HG03442 (cell line): Measurements from ENCODE around the gene PNLIPRP1.

Experiments used
- ATAC-seq: cut with Tn5 transposase; IDR thresholded peaks from one replicate; pipeline ENCODE4 v1.9.1; 2021; ENCODE audit warnings: mild to moderate bottlenecking, moderate library complexity; ENCODE audit not compliant: unreplicated experiment

PNLIPRP1 gene

DNA sequence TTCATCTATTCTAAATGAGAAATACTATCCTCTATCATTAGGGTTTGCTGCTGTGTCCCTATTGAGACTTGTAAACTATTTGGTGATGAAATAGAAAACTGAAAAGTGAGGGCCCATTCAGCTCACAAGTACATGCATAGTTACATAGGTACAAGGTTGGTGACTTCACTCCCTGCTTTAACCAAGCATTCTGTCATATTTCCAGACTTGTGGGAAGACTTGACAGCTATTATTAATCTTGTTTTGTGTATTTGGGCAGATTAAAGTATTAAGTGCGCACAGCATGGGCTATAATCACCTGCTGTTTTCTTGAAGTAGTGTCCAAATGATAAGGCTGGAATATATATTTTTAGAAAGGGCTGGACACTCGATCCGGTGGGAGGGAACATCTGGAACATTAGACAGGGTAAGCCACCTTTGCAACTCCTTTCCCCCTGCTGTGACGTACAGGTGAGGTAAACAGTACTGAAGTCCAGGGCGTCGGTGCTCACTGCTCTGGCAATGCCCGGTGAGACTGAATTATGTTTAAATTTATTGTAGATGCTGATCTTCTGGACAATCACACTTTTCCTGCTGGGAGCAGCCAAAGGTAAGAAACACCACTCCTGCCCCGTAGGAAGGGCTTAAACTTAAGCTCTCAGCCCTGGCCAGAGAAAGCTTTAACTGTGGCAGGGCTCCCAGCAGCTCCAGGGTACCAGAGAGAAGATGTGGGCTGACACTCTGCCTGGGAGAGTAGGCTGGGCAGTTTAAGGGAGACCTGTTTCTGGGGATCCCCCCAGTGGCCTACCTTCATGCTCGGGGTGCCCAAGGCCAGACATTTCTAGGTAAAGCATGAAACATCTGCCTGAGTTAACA lies at the start of gene PNLIPRP1:
PNLIPRP1 (plus strand) TSS at position 370 of the 855 bp plus-strand sequence; CDS start at position 541, 171 bp downstream.
- ATAC-seq = no peak

DNA sequence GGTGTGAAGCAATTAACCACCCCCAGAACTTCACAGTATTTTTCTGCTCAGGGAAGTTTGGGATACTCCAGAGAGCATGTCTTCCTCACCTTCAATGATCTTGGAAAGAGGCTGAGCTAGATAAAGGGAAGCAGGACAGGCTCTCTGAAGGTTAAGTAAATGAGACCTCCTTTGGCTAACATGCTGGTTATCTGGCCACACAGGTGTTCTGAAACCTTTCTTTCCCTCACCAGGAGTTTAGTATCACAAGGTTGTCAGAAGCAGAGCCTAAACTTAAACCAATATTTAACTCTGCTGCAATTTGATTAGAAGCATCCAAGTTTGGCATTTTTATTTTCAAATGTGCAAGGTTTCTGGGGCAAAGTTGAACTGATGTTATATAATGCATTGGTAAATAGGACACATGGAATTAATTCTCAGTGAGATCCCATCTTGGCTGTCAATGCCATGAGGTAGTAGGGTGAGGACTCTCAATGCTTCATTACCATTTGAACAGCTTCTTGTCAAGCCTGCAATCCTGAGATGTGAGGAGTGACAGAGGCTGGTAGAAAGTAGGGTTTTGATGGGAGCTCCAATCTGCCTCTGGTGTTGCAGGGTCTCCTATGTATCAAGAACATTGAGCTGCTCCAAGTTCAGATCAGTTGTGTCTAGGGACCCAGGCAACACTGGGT lies 48.6 kb upstream of the PNLIPRP1 start:
- ATAC-seq = no peak

GRCh38 chr10:116545122-116545521 lies 45.6 kb upstream of the PNLIPRP1 start:
- no peak for ATAC-seq

- ATAC-seq = no peak
Measured at GRCh38 chr10:116545756-116546155, 45.0 kb upstream of the PNLIPRP1 start, which contains the start of gene PNLIP. Gene PNLIP, plus strand, starts transcription at chr10:116545931. Its CDS starts 162 bp downstream, at chr10:116546093.

GRCh38 chr10:116548301-116548700 lies 42.5 kb upstream of the PNLIPRP1 start:
- no peak for ATAC-seq

GRCh38 chr10:116553378-116553980 lies 37.3 kb upstream of the PNLIPRP1 start:
- ATAC-seq = no peak

DNA sequence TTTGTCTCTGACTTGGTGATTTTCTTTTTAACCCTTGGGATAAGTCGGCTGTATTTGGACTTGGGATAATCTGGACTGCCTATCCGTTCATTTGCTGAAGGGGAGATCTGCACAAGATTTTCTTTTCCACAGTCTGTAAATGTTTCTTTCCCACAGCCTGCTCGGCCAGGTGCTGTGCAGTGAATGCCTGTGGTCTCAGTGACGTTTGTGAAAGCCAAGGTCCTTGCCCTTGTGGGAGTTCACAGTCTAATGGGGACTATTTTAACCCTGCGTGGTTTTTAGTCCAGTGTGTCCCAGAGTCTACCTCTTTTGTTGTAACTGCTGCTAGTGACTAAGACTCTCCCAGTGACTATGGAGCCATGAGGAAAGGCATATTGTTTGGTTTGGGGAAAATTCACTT lies 36.1 kb upstream of the PNLIPRP1 start:
- no peak for ATAC-seq

GRCh38 chr10:116555880-116556279 lies 34.9 kb upstream of the PNLIPRP1 start:
- ATAC-seq = no peak

- ATAC-seq = no peak
Measured at GRCh38 chr10:116557305-116557880, 33.4 kb upstream of the PNLIPRP1 start.

- ATAC-seq = no peak
Measured at GRCh38 chr10:116565534-116565933, 25.2 kb upstream of the PNLIPRP1 start.

DNA sequence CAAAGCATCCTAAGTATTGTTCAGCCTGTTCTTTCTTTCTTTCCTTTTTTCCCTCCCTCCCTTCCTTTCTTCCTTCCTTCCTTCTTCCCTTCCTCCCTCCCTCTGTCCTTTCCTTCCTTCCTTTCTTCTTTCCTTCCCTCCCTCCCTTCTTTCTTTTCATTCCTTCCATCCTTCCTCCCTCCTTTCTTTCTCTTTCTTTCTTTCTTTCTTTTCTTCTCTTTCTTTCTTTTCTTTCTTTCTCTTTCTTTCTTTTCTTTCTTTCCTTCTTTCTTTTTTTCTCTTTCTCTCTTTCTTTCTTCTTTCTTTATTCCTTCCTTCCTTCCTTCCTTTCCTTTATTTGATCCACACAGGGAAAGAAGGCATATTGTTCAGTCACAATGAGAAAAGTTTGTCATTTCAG lies 23.8 kb upstream of the PNLIPRP1 start:
- ATAC-seq = no peak

- ATAC-seq = no peak
Measured at GRCh38 chr10:116567335-116567734, 23.4 kb upstream of the PNLIPRP1 start.

DNA sequence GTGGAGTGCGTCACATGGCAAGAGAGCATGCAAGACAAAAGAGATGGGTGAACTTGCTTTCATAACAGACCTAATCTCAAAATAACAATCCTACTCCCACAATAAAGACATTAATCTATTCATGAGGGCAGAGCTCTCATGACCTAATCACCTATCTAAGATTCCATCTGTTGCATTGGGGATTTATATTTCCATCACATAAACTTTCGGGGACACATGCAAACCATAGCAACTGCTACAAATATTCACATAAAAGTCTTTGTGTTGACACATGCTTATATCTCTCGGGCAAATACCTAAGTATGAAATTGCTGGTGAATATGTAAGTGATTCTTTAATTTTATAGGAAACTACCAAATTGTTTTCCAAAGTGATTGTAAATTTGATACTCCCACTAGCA lies 16.0 kb upstream of the PNLIPRP1 start:
- no peak for ATAC-seq

DNA sequence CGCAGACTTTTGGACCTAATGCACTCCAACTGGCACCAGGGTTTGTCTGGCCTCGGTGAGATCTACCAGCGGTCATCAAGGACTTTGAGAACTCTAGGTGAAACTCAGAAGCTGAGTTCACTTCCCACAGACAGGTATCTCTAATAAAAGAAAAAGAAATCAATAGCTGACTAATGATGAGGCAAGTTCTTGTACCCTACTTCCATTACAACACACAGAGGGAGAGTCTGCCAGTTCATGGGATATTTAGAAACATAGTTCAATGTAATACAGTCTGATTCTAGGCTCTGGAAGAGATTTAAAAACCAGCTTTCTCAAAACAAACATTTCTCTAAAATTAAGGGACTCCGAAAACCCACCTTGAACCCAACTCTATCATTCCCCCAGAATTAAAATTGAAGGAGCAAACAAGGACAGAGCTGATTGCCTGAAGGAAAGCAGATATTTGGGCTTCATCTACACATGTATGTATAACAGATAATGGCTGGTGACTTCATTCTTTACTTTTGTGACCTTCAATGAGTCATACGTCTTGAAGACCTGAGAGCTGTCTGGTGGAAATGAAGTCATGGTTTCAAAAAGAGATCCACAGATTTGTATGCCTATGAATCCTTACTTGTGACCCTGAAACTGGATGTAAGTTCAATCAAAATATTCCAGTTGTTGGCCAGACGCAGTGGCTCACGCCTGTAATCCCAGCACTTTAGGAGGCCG lies 2.7 kb upstream of the PNLIPRP1 start:
- no peak for ATAC-seq

GRCh38 chr10:116588995-116589394 lies 1.8 kb upstream of the PNLIPRP1 start:
- no peak for ATAC-seq

GRCh38 chr10:116589926-116590325 lies 833 bp upstream of the PNLIPRP1 start:
- no peak for ATAC-seq

DNA sequence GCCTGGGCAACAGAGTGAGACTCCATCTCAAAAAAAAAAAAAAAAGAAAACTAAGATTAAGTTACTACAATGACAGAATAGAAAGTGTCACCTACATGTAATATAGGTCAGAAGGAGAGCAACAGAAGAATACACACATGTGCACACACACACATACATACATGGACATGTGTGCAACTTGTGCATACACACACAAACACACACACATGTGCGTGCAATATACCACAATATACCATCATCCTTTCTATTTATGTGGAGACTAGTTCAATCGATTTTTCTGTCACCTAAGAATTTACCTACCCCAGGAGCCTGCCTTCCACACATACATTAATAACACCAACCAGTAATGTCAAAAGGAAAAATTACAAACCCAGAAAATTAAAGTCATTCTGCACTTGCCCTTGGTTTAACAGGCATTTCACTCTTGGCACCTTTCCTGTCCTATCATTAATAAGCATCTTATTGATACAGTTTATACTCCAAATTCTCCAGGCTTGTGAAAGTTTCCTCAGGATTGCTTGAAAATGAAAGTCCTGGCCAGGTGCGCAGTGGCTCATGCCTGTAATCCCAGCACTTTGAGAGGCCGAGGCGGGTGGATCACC lies 2.5 kb downstream of the PNLIPRP1 start:
- no peak for ATAC-seq

DNA sequence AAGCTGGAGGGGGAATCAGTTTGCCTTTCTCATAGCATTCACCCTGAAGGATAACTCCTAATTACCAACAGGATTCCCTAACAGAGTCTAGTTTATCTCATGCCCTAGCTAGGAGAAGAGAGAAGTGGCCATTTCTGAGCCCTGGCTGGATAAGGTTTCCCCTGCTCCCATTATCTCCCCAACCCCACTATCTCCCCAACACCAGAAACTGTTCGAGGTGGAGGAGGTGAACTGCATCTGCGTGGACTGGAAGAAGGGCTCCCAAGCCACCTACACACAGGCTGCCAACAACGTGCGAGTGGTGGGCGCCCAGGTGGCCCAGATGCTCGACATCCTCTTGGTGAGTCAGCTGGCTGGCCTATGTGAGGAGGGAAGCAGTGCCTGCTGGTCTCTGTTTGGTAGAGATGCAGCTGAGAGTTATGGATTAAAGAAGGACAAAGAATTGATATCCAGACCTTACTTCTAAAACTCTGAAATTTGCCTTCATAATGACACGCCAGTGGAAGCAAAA lies 3.8 kb downstream of the PNLIPRP1 start:
- no peak for ATAC-seq

DNA sequence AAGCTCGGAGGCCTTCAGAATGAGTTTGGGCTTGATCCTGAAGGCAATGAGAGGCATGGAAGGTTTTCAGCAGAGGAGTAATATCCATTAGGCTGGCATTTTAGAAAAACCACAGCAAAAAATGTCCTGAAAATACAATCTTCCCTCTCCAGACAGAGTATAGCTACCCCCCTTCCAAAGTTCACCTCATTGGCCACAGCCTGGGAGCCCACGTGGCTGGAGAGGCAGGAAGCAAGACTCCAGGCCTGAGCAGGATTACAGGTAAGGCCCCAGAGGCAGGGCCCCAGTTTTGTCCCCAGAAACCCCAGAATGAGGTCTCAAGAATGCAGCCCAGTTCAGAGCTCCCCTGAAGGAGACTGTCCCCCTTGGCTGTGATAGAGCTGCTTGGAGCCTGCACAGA lies 5.3 kb downstream of the PNLIPRP1 start:
- no peak for ATAC-seq

DNA sequence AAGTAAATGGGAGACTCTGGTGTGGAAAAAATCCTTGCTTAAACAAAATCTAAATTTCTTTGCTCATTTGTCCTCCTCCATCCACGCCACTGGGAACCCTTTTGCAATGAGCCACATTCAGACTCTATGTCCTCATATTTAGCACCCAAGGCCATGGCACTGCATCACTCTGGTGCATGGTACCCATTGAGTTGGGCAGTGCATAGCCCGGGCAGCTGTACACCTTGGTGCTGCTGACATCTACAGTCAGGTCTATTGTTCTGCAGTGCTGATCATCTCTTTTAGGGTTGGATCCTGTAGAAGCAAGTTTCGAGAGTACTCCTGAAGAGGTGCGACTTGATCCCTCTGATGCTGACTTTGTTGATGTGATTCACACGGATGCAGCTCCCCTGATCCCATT lies 6.8 kb downstream of the PNLIPRP1 start:
- ATAC-seq = no peak
